GM12875 (cell line): ENCODE data around the gene KIN.
A peak's percentile ranks its signal among the peaks of the same experiment; 100 is the strongest.

Experiments used
- H3K4me3 ChIP-seq: one replicate; pipeline ENCODE4 v1.5.1; 2011; ENCODE audit warnings: low read depth, low read length, control low read depth
- TF ChIP-seq, protein P1 (sequence below): IDR thresholded peaks from 2 replicates; pipeline ENCODE4 v1.5.1; 2011; ENCODE audit warnings: low read depth, mild to moderate bottlenecking, control low read depth, inconsistent platforms, low read length, moderate library complexity, borderline replicate concordance; ENCODE audit not compliant: insufficient read depth

KIN gene

DNA sequence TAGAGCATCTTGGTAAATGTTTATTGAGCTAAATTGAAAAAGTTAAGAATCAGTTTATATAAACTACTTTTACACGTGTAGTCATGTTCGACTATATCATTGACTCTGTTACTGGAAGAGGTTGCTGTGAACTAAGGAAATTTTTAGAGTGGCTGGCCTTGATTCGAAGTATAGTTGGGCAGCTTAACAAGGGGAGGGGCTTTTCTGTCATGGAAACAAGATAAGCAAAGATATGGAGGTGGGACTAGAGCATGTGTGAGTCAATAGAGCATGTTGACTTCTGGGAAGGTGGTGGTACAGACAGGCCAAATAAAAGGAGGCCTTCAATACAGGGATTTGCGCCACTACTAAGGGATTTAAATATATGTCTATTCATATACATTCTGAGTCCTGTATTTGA is 7.8 kb upstream of the KIN start:
- H3K4me3 ChIP-seq = no peak overlapping the region
- TF ChIP-seq, protein P1, sequence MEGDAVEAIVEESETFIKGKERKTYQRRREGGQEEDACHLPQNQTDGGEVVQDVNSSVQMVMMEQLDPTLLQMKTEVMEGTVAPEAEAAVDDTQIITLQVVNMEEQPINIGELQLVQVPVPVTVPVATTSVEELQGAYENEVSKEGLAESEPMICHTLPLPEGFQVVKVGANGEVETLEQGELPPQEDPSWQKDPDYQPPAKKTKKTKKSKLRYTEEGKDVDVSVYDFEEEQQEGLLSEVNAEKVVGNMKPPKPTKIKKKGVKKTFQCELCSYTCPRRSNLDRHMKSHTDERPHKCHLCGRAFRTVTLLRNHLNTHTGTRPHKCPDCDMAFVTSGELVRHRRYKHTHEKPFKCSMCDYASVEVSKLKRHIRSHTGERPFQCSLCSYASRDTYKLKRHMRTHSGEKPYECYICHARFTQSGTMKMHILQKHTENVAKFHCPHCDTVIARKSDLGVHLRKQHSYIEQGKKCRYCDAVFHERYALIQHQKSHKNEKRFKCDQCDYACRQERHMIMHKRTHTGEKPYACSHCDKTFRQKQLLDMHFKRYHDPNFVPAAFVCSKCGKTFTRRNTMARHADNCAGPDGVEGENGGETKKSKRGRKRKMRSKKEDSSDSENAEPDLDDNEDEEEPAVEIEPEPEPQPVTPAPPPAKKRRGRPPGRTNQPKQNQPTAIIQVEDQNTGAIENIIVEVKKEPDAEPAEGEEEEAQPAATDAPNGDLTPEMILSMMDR = no peak

DNA sequence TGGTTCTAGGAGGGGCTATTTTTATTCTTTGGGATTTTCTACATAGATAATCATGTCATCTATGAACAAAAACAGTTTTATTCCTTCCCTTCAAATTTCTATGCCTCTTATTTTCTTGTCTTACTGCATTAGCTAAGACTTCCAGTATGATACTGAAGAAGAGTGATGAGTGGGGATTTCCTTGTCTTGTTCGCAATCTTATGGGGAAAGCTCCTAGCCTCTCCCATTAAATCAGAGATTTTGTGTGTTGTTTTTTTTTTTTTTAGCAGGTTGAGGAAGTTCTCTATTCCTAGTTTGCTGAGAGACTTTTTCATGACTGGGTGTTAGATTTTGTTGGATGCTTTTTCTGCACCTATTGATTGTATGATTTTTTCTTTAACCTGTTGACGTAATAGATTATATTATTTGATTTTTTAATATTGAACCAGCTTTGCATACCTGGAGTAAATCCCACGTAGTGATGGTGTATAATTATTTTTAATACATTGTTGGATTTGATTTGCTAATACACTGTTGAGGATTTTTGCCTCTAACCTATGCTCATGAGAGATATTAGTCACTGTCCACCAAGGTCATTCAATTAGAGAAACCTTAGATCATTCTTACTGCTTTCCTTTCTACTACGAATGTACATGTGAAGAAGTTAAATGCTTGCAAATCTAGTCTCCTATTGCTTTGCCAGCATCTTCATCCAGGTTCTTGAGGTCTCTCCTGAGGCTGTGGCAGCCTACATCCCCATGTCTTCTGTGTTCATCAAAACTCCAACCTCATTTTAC is 6.6 kb upstream of the KIN start:
- no peak overlapping the region for H3K4me3 ChIP-seq
- TF ChIP-seq, protein P1 = no peak

GRCh38 chr10:7792541-7792940 is 4.7 kb upstream of the KIN start:
- H3K4me3 ChIP-seq = no peak overlapping the region
- TF ChIP-seq, protein P1 = no peak

DNA sequence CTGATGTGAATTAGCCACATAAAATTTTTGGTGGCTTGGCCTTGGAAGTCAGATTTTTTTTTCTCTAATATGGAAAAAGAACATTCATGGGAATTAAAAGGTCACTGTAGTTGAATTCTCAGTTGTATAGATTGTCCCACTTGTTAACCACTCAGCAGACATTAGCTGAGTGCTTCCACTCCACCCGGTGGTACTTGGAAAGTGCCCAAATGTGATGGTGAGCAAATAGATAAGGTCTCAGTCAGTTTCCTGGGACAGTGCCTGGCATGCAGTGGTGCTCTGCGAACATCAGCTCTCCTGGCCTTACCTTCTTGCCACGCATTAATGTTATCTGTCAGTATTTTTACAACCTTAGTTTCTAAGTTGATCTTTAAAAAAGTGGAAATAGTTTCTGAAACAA is 1.6 kb upstream of the KIN start:
- TF ChIP-seq, protein P1 = no peak
- H3K4me3 ChIP-seq = peak overlapping the region; percentile 76

- peak overlapping the region; percentile 76 for H3K4me3 ChIP-seq
- TF ChIP-seq, protein P1 = no peak
These were observed 970 bp upstream of the KIN start for GRCh38 chr10:7788639-7789286.

DNA sequence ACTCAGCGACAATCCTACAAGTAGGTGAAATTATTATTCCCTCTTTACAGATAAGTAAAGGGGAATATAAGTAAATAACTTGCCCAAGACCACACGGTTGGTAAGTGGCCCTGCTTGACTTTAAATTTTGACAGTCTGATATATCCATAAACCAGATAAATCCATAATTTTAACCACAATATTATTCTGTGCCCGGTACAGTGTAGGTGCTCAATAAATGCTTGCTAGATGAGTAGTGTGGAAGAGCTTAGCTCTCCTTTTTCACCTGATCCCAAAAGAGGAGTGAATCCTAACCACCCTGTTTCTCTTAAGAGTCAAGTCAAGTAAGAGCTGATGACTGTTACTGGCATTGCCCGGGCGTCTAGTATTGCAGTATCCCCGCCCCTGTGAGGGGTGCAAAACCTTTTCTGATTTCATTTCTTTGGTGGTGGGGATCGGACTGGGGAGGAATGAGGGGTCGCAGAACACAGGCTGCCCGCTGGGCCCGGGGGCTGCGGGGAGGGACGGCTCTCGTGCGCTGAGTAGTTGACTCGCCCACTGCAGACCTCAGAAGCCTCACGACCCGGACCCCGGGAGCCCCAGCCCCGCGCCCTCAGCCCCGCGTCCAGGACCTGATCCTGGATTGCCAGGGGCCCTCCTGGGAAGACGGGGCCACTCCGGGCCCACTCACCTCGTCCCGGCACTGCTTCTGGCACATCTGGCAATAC is 490 bp downstream of the KIN start:
- TF ChIP-seq, protein P1 = no peak
- H3K4me3 ChIP-seq = peak overlapping the region; percentile 76
